ENCODE measurements around the gene KDM4C.
"Not testable (repeated sequence)": the region's sequence is repeated elsewhere in the genome, so short reads cannot be mapped to it uniquely, and the experiment has no call there.

The KDM4C gene

GRCh38 chr9:6928863-6929262 lies 171.1 kb downstream of the KDM4C start:
- no peak for DNase-seq (ENCODE audit: low read depth in 2 of 3, low spot score in 2 of 3)

DNA sequence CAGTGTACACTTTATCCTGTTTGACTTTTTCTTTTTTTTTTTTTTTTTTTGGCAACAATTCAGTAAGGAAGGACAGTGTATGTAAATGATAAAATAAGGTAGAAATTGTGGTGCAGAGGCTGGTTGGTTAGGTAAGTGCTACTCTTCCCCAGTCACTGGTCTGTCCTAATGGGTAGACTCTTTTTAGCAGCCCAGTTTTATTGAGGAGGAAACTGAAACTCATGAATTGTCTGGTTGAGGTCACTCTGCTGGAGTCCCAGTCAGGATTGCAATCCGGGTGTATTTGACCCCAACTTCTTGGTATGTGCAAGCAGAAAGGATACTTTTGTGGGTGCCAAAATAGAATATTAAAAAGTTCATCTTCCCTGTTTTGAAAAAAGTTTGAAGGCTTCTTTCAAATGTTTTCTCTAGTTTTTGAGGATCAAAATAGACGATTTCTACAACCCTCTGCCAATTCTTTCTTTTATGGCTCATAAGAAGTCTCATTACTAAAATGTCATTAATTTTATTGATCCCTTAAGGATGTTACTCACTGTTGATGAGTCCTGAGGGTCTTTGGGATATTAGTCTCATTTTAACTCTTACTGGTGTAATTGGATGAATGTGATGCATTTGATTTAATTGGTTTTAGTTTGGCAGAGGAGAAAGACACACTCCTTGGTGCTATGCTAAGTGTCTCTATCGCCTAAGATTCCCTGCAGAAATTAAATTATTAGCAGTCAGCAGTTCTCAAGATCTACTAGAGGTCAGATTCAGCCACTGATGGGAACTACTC lies 171.9 kb downstream of the KDM4C start:
- DNase-seq (ENCODE audit: low read depth in 2 of 3, low spot score in 2 of 3): no peak

- no peak for DNase-seq (ENCODE audit: low read depth in 2 of 3, low spot score in 2 of 3)
Measured at GRCh38 chr9:6930827-6931226, 173.1 kb downstream of the KDM4C start.

- DNase-seq (ENCODE audit: low read depth in 2 of 3, low spot score in 2 of 3): no peak
Measured at GRCh38 chr9:6931913-6932312, 174.1 kb downstream of the KDM4C start.

- DNase-seq (ENCODE audit: low read depth in 2 of 3, low spot score in 2 of 3): no peak
Measured at GRCh38 chr9:6936103-6936502, 178.3 kb downstream of the KDM4C start.

DNA sequence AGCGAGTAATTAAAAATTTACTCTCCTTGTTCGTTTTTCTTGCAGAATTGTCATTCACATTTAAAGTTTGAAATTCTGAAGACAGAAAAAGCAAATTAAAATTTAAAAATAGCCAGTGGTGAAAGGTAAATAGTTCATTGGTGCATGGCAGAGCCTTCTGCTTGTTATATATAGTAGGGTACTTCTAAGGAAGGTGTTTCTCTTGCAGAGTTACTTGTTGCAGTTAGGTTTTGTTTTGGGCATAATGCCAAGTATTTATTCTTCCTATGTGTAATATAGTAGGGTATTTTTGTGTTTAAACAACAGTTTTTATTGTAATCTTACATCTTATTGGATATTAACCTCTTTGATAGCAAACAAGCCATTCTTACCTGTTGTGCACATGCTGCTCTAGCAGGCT lies 179.4 kb downstream of the KDM4C start:
- DNase-seq (ENCODE audit: low read depth in 2 of 3, low spot score in 2 of 3): no peak

DNA sequence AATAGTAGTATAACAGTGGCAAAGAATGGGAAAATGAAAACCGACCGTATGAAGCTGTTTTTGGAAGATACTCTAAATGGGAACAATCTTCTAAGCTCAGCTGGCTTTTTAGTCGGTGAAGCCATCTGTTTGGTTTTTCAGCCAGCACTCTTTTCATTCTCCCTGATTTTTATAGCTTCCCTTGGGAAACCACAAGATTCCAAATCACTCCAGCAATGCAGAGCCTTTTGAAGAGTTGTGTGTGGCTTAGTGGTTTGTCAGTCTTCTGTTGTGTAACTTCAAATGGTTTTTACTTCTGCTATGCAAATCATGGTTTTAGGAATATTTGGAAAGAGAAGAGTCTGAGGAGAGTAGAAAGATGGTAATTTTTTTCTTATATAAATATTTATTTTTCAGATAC lies 180.7 kb downstream of the KDM4C start:
- DNase-seq (ENCODE audit: low read depth in 2 of 3, low spot score in 2 of 3): no peak

DNA sequence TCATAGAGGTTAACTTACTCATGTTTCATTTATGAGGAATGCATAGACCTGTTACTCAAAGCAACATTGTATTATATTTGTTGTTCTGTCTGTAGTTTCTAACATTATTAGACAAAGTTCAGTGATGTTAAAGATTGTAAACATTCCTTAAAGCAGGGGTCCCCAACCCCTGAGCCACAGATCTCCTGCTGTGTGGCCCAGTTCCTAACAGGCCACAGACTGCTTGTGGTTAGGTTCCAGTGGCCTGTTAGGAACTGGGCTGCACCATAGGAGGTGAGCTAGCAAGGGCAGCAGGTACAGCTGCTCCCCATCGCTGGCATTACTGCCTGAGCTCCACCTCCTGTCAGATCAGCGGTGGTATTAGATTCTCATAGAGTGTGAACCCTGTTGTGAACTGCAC lies 181.1 kb downstream of the KDM4C start:
- DNase-seq (ENCODE audit: low read depth in 2 of 3, low spot score in 2 of 3): no peak

- no peak for DNase-seq (ENCODE audit: low read depth in 2 of 3, low spot score in 2 of 3)
Measured at GRCh38 chr9:6941501-6941900, 183.7 kb downstream of the KDM4C start.

DNA sequence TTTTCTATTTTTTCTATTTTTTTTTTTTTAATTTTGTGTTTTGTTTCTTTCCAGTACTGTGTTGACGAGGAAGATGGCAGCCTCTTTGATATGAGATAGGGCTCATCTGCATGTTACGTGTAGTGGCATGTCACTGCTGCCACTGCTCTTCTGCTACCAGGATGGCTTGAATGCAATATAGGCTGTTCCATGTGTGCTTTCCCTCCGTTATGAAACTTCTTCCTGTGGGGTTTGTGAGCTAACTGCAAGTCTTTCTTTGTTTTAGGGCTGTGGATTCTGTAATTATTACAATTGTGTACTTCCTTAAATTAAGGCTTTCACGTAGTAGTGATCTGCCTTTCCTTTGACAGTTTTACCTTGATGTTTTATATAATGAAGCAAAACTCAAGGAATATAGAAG lies 184.6 kb downstream of the KDM4C start:
- no peak for DNase-seq (ENCODE audit: low read depth in 2 of 3, low spot score in 2 of 3)

DNA sequence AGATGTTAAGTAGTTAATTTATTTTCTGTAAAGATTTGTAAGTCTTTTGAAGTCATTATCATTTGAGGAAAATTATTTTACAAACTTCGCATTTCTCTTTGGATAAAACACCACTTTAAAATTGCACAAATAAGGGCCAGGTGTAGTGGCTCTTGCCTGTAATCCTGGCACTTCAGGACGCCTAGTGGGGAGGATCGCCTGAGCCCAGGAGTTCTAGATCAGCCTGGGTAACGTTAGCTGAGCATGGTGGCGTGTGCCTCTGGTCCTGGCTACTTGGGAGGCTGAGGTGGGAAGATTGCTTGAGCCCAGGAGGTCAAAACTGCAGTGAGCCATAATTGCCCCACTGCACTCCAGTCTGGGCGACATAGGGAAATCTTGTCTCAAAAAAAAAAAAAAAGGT lies 185.5 kb downstream of the KDM4C start:
- DNase-seq (ENCODE audit: low read depth in 2 of 3, low spot score in 2 of 3): no peak

DNA sequence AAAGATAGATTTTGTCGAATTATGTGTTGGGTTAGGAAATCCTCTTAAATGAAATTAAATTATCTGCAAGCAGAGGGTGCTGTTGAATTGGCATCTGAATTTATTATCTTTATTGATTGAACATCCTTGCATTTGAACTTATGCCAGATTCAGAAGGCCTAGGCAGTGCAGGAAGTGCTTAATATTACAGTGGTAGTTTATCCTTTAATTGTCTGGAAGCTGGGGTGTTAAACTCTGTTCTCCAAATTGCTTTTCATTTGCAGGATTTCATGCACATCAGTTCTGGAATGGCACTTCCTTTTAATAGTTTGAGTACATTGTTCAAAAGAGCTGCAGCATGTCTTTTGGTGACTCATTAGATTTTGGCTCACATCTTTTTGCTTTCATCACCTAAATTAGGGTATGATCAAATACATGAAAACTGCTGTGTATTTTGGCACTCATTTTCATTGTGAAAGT lies 186.3 kb downstream of the KDM4C start:
- no peak for DNase-seq (ENCODE audit: low read depth in 2 of 3, low spot score in 2 of 3)

- no peak for DNase-seq (ENCODE audit: low read depth in 2 of 3, low spot score in 2 of 3)
Measured at GRCh38 chr9:6944896-6945295, 187.1 kb downstream of the KDM4C start.

DNA sequence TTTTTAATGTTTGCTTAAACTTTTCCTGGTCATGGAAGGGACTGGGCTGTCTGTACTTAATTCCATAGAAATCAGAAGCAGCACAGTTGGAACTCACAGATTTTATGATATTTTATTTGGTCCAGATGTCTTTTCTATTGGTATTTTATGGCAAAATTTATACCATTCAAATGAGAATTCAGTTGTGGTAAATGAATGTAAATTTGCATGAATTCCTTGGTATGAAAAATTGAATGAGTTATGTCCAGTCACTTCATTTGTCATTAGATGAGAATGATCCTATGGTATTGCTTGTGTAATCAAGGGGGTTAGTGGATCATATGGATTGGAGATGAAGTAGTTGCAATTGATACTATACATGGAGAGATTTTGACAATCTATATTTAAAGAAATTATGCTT lies 188.0 kb downstream of the KDM4C start:
- DNase-seq (ENCODE audit: low read depth in 2 of 3, low spot score in 2 of 3): no peak

- DNase-seq (ENCODE audit: low read depth in 2 of 3, low spot score in 2 of 3): no peak
Measured at GRCh38 chr9:6946583-6947166, 188.9 kb downstream of the KDM4C start.

- not testable (repeated sequence) for DNase-seq (ENCODE audit: low read depth in 2 of 3, low spot score in 2 of 3)
Measured at GRCh38 chr9:6948921-6949320, 191.1 kb downstream of the KDM4C start.

GRCh38 chr9:6955251-6955921 lies 197.6 kb downstream of the KDM4C start:
- no peak for DNase-seq (ENCODE audit: low read depth in 2 of 3, low spot score in 2 of 3)

GRCh38 chr9:6956879-6957278 lies 199.1 kb downstream of the KDM4C start:
- DNase-seq (ENCODE audit: low read depth in 2 of 3, low spot score in 2 of 3): no peak

GRCh38 chr9:6959270-6960000 lies 201.7 kb downstream of the KDM4C start:
- no peak for DNase-seq (ENCODE audit: low read depth in 2 of 3, low spot score in 2 of 3)

- DNase-seq (ENCODE audit: low read depth in 2 of 3, low spot score in 2 of 3): no peak
Measured at GRCh38 chr9:6960777-6961176, 203.0 kb downstream of the KDM4C start.

DNA sequence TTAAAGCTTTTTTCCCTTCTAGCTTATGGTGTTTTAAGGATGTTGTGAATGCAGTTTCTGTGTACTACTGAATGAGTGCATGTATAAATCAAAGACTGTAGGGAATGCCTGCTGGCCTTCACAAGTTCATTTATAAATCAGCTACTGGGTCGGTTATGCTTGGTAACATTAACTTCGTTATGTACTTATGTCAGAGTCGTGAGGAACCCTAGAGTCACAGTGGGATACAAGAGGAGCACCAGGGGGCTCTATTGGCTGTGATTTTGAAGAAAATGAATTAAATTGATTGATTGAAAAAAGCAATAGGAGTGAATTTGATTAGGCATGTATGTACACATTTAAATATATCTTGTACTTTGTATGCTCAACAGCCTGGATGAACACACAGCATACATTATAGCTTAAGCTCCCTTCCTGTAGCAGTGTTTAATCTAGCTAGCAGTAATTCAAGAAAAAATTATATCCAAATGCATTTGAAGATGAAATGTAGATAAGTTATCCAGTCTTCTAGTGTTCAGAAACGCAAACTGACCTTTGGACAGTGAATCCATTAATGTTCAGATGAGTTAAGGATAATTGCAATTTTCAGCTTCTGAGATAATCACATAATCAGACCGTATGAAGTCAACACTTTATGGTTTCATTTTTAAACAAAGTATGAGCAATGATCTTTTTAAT lies 204.2 kb downstream of the KDM4C start:
- DNase-seq (ENCODE audit: low read depth in 2 of 3, low spot score in 2 of 3): no peak

All from activated CD8-positive, alpha-beta memory T cell treated with anti-CD3 and anti-CD28 coated beads for 48 hours (primary cell).